Measurements from ENCODE around the gene PSMD13.
"Not testable (repeated sequence)": the region's sequence is repeated elsewhere in the genome, so short reads cannot be mapped to it uniquely, and the experiment has no call there.

PSMD13 gene

DNA sequence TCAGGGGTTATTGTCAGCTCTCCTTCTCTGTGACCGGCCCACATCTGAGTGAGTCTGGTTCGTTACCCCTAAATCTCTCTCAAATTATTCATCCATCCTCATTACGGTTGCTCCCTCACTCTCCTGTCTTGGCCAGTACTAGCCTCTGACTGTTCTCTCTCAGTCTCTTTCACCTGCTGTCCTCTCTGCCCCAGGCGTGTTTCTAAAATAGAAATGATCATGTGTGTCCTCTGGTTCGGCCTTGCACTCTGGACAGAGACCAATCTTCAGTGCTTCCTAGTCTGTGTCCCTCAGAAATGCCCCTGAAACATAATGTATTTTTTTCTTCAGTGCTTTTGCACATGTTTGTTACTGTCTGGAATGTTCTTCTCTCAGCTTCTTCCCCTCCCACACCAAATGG lies 4.9 kb downstream of the PSMD13 start:
- in situ Hi-C loops (cut with MboI; ENCODE audit: low sequenced_read_pairs), result no loop called here

DNA sequence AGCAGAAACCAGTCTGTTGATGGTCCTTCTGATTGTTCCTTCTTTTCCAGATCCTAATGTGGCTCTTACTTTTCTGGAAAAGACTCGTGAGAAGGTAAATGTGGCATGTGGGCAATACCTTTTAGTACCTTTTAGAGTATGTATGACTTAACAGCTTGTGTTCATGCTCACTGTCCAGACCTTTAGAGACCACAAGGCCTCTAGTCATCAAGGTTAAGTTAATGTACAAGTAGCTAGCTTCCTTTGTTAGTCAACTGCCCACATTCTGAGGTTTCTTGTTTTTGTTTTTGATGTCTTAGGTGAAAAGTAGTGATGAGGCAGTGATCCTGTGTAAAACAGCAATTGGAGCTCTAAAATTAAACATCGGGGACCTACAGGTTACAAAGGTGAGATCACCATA lies 7.6 kb downstream of the PSMD13 start:
- in situ Hi-C loops (cut with MboI; ENCODE audit: low sequenced_read_pairs), result no loop called here

DNA sequence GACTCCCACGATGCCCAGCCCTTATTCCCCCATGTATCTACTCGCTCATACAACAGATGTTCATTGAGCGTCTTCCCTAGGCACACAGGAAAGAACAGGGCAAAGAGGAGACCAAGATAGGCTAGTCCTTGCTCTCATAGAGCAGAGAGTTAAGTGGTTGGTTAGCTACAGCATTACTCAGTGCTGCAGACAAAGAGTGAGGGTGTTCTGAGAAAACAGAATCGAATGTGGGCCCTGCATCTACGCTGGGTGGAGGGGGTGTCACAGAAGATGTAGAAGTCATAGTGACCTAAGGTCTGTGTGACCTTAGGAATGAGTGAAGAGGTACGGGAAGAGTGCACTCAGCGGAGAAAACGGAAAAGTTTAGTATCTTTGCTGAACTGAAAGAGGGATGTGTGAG lies 12.3 kb downstream of the PSMD13 start:
- in situ Hi-C loops (cut with MboI; ENCODE audit: low sequenced_read_pairs), result no loop called here

DNA sequence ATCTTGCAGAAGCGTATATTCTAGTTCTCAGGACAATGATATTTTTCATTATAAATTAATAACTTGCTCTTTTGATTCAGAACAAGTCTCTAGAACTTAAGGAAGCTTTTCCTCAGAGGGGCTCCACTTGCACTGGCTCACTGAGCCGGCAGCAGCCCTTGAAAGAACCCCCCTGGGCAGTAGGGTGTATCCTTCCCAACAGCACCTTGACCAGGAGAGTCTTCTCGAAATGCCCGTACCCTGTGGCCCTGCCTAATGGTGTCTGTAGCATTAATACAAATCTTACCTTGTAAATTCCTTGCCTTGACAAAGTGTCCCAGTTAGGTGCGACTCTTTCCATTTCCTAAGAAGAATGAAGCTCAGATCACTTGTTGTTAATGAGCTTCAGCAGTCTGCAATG lies 13.5 kb downstream of the PSMD13 start:
- in situ Hi-C loops (cut with MboI; ENCODE audit: low sequenced_read_pairs), result no loop called here

DNA sequence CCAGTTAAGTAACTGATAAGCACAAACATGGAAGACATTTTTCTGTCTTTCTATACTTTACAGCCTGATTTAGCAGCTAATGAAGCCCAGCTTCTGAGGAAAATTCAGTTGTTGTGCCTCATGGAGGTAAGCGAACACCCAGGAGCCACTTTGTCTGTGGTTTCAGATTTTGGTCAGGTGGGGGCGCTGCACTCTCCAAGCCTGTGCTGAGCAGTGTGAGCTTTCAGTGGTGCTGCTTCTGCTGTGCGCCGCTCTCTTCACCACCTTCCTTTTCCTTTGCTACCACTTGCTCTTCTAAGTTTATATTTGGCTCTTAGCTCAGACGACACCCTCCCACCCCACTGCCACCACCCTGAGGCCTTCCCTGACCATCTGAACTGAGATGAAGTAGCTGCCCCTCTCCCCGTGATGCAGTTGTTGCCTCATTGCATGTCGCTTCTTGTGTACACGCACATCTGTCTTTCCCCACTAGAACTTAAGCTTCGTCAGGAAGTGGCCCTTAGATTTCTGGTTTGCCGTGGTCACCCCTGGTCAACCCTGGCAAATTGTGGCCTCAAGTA lies 14.0 kb downstream of the PSMD13 start:
- in situ Hi-C loops (cut with MboI; ENCODE audit: low sequenced_read_pairs), result no loop called here

DNA sequence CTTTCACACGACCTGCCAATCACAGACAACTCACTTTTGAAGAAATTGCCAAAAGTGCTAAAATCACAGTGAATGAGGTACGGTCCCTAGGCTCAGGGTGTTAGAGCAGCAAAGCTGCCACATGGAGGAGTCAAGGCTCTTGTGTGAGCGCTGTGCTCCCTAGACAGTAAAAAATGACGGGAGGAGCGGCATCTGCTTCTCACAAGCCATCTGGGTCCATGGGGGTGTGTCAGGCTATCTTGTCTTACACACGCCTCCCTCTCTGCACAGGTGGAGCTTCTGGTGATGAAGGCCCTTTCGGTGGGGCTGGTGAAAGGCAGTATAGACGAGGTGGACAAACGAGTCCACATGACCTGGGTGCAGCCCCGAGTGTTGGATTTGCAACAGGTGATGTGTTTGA lies 14.8 kb downstream of the PSMD13 start:
- in situ Hi-C loops (cut with MboI; ENCODE audit: low sequenced_read_pairs), result no loop called here

DNA sequence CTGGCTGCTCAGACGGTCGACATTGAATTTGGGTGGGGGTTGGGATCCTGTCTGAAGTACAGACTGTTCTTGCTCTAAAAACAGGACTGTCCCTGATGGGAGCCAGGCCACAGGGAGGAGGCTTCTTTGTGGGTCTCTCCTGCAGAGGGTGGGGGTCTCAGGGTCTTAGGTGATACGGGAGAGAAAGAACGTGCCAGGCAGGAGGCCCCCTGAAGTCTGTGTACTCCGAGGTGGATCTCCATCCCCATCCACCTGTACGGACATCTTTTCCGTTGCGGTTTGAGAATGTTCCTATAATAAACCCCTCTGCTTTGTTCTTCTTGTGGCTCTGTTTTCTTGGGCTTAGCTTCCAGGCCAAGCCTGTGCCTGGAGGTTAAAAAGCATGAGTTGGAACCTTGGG lies 15.9 kb downstream of the PSMD13 start:
- in situ Hi-C loops (cut with MboI; ENCODE audit: low sequenced_read_pairs), result no loop called here

DNA sequence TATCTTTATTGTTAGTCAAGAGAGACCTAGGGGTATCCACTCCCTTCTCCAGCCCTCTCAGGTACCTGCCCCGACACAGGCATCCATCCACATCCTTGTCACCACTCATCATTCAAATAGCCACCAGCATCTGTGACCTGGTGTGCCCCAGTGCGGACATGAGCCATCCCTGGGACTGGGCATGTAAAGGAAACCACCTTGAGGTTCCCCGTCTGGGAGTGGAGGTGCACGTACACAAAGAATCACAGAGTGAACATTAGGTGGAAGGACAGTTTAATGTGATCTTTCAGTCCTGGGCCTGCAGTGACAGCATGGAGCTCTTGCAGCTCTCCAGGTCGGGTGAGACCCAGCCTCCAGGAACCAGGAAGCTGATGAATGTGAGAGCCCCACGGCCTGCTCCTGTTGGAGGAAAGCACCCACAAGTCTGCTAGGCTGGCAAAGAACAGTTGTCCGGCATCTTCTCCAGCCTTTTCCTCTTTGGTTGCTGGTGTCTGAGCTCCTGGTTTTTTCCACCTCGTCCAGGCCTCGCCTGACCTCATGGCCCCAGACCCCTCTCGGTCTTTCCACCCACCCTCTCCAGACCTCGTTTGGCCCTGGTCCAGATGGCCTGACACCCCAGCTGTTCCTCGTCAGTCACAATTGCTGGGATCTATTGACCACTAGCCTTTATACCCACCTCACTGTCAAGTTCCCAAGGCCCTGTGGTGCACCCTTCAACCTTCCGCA lies 16.5 kb downstream of the PSMD13 start:
- in situ Hi-C loops (cut with MboI; ENCODE audit: low sequenced_read_pairs), result no loop called here

DNA sequence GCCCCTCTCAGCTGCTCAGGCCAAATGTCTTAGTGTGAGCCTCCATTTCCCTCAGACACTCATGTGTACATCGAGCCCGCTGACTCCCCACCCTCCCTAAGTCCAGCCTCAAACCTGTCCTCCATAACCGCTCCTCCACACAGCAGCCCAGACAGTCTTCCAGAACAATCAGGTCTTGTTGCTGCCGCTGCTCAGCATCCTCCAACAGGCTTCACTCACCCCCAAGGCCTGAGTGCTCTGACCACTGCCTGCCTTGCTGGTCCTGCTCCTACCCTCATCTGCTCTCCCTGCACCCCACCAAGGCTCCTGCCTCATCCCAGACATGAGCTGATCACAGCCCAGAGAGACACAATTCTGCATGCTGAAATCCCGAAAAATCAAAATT lies 17.1 kb downstream of the PSMD13 start:
- in situ Hi-C loops (cut with MboI; ENCODE audit: low sequenced_read_pairs), result no loop called here

DNA sequence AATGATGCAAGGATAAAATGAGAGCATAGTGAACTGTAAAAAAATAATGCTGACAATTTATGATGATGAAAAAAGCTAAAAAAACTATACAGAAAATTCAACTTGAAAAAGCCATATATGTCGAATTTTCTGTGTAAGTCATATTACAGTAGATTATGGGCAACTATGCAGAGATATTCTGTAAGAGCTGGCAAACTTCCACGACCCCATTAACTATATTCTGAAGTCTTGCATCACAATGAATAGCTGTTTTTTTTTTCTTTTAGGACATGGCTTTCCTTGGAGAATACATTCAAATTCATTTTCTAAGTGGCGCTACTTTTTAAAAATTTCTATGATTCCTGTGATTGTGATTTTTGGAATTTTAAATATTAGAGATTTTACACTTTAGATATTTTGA lies 18.4 kb downstream of the PSMD13 start:
- in situ Hi-C loops (cut with MboI; ENCODE audit: low sequenced_read_pairs), result no loop called here

DNA sequence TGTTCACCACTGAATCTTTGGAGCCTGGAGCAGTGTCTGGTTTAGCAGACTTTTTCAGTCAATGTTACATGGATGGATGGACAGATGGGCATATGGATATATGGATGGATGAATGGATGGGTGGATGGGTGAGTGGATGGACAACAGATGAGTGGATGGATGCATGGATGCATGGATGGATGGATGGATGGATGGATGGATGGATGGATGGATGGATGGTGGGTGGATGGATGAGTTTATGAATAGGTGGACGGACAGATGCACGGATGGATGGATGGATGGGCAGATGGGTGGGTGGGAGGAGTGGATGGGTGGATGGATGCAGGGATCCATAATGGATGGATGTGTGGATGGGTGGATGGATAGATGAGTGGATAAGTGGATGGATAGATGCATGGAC lies 19.0 kb downstream of the PSMD13 start:
- in situ Hi-C loops (cut with MboI; ENCODE audit: low sequenced_read_pairs), result no loop called here

DNA sequence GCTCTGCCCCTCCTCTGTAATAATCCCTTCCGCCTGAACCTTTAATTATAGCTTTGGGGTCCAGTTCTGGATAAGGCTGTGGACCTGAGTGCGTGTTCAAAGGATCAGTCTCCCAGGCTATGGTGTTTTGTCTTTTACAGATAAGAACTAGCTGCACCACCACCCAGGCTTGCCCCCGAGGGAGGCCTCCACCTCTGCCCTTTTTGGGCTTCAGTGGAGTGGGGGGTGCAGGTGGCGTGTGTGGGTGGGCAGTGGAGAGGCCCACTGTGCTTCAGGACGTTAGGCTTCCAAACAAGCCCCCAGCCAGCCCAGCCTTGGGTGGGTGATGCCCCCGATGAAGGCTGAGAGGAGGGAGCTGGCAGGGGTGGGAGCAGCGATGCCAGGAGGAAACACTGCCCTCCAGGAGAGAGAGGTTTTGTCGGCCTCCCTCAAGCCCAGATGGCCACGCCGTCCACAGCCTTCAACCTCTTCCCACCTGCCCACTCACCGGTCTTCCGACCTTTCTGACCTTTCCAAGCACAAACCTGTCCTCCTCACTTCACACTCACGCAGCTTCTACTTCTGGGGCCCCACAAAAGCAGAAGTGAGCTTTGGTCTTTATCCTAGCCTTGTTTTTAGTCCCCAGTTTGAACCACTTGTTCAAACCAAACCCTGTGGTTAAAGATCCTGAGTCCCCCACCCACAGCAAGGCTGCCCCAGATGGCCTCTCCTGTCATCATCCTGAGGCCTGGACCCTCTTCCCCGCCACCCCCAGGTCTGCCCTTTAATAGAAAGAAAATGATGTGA lies 20.4 kb downstream of the PSMD13 start:
- in situ Hi-C loops (cut with MboI; ENCODE audit: low sequenced_read_pairs), result no loop called here

DNA sequence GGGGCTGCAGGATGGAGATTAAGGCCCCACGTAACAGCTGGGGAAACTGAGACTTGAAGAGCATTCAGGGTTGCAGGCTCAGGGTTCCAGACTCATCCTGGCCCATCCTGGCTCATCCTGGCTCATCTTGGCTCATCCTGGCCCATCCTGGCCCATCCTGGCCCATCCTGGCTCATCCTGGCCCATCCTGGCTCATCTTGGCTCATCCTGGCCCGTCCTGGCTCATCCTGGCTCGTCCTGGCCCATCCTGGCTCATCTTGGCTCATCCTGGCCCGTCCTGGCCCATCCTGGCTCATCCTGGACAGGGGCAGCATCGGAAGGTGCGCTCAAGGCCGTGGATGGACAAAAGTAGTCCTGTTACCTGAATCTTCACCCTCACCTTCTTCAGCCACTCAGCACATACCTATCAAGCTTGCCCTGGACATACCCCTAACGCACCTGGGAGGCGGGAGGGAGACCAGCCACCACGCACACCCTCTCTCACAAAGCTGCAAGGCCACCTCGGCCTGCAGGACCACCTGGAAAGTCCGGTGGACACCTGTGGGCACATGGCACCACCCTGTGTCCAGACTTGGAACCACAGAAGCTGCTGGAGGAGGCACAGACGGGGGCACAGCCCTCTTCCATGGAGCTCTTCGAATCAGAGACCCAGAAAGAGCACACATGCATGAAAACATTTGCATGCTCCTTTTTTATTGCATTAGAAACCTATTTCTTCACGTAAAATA lies 21.2 kb downstream of the PSMD13 start:
- in situ Hi-C loops (cut with MboI; ENCODE audit: low sequenced_read_pairs), result no loop called here

DNA sequence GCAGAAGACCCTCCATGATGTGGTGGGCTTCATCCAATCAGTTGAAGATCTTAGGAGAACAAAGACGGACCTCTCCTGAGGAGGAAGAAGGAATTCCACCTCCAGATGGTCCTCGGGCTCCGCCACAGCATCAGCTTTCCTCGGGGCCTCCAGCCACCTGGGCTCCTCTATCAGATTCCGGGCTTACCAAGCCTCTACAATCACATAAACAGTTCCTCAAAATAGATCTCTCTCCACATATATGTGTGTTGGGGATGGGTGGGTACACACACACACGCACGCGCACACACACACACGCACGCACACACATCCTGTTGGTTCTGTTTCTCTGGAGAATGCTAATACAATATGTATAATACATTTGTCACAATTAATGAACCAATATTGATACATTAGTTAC lies 22.6 kb downstream of the PSMD13 start:
- in situ Hi-C loops (cut with MboI; ENCODE audit: low sequenced_read_pairs), result no loop called here

DNA sequence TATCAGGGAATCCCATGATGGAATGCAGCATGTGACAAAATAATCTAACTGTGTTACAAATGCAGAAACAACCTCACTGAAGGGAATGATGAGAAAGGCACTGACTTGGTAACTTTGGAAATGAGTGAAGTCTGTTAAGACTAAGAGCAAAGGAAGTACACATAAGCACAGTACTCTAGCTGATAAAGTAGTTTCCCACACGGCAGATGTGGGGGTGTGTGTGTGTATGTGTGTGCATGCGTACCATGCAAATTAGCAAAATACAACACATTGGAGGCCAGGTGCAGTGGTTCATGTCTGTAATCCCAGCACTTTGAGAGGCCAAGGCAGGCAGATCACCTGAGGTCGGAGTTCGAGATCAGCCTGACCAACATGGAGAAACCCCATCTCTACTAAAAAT lies 24.8 kb downstream of the PSMD13 start:
- in situ Hi-C loops (cut with MboI; ENCODE audit: low sequenced_read_pairs), result no loop called here

DNA sequence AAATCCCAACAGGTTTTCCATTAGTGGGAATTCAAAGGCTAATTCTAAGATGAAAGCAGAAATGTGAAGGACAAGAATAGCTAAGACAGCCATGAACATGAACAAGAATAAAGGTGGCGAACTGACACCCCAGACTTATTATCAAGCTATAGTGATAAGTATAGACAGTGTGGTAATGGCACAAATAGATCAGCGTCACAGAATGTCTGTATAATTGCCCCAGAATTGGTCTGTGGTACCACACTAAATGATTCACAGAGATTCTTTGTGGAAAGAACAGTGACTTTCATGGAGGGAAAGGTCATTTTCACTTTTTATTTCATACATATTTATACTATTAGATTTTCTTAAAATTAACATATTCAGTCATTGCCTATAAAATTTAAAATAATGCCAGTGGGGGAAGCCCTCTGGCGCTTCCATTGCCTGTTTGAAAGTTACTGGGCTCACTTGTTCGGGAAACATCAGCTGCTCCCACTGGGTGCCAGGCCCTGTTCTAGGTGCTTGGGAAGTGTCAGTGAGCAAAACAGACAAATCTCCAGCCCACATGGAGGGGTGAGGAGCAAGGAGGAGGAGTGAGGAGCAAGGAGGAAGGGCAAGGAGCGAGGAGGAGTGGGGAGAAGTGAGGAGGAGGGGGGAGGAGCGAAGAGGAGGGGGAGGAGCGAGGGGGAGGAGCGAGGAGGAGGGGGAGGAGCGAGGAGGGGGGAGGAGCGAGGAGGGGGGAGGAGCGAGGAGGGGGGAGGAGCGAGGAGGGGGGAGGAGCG lies 30.1 kb downstream of the PSMD13 start:
- in situ Hi-C loops (cut with MboI; ENCODE audit: low sequenced_read_pairs), result no loop called here

DNA sequence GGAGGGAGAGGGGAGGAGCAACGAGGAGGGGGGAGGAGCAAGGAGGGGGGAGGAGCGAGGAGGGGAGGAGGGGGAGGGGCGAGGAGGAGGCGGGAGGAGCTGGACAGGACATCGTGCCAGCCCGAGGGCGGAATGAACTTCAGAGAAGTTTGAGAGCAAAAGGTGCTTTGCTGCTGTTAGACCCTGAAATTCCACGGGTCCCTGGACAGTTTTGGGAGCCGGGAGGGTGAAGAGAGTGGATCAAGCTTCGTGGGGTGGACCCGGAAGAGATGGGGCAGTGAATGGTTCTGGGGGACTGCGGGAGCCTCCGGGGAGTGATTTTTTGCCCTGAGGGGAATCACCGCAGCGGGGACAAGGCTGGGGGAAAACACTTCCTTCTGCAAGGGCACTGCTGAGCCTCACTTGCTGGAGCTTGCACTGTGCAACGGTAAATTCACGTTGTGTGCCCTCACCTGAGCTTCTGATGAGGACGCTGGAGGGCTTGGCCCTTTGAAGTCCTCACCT lies 30.8 kb downstream of the PSMD13 start:
- in situ Hi-C loops (cut with MboI; ENCODE audit: low sequenced_read_pairs), result no loop called here

DNA sequence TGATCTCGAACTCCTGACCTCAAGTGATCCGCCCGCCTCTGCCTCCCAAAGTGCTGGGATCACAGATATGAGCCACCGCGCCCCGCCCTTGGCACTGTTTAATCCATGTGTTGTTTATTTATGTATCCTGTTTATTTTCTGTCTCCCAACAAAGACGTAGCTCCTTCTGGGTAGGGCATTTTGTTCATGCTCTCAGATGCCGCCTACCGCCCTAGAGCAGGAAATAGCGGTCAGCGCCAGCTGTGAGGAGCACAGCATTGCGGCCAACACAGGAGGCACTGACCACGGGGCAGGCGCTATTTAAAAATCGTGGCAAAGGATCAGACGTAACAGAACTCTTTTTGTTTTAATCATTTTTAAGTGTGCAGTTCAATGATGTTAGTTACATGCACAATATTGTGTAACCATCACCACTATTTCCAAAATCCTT lies 32.0 kb downstream of the PSMD13 start:
- in situ Hi-C loops (cut with MboI; ENCODE audit: low sequenced_read_pairs), result not testable (repeated sequence)

DNA sequence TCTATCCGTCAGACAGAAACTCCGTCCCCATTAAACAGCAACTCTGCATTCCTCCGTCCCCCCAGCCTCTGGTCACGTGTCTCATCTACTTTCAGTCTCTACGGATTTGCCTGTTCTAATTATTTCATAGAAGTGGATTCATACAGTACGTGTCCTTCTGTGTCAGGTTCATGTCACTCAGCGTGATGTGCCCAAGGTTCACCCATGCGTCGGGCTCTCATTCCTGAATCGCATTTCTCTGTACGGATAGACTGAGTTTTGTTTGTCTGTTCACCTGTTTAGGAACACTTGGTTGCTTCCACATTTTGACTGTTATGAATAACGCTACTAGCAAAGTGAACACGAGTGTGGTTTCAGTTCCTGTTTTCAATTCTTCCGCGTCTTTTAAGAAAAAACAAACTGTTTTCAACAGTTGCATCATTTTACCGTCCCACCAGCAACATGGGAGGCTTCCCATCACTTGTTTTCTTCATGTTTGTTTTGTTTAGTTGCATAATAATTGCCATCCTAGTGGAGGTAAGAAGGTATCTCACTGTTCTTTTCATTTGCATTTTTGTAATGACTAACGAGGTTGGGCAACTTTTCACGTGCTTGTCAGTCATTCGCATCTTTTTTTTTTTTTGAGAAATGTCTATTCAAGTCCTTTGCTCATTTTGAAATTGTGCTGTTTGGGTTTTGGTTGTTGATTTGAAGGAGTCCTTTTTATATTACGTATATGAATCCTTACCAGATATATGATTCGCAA lies 32.5 kb downstream of the PSMD13 start:
- in situ Hi-C loops (cut with MboI; ENCODE audit: low sequenced_read_pairs), result no loop called here

Measured in HL-60/S4 (cell line).